SU-DHL-6 (cell line): ENCODE results near the gene MRPL27.

Experiments used
- H2AFZ ChIP-seq: fragments of 200-600 bp; sonication (generic); 2 replicates; pipeline ENCODE4 v1.6.1; 2014; ENCODE audit warnings: low read depth, mild to moderate bottlenecking, moderate library complexity, mixed read lengths, antibody characterized with exemption, low read length; ENCODE audit not compliant: severe bottlenecking
- H3F3A ChIP-seq: fragments of 200-600 bp; shearing (Covaris generic); 2 replicates; pipeline ENCODE4 v1.6.0; 2016; ENCODE audit warnings: antibody characterized with exemption, mild to moderate bottlenecking; ENCODE audit not compliant: insufficient read depth
- H3K27ac ChIP-seq: fragments of 200-600 bp; sonication (generic); 2 replicates; pipeline ENCODE4 v1.5.1; 2016; ENCODE audit warnings: low read depth, mild to moderate bottlenecking, low read length, moderate library complexity, mixed read lengths
- H3K27me3 ChIP-seq: fragments of 200-600 bp; sonication (generic), shearing (Covaris generic); 2 replicates; pipeline ENCODE4 v1.6.0; 2014; ENCODE audit warnings: mild to moderate bottlenecking, low read length
- H3K36me3 ChIP-seq: fragments of 200-600 bp; sonication (generic); 2 replicates; pipeline ENCODE4 v1.6.1; 2014; ENCODE audit warnings: mild to moderate bottlenecking, low read length, mixed read lengths
- H3K4me2 ChIP-seq: fragments of 300-600, 200-600 bp; shearing (Covaris generic), sonication (generic); 2 replicates; pipeline ENCODE4 v1.6.0; 2014; ENCODE audit warnings: low read length, low read depth, mild to moderate bottlenecking; ENCODE audit not compliant: poor library complexity, severe bottlenecking
- H3K4me3 ChIP-seq: fragments of 200-600 bp; sonication (generic); 2 replicates; pipeline ENCODE4 v1.5.1; 2014; ENCODE audit warnings: antibody characterized with exemption, low read length, mild to moderate bottlenecking, mixed read lengths; ENCODE audit not compliant: insufficient read depth, poor library complexity, severe bottlenecking
- H3K79me2 ChIP-seq: fragments of 200-600 bp; sonication (generic); 2 replicates; pipeline ENCODE4 v1.6.1; 2014; ENCODE audit warnings: mild to moderate bottlenecking, low read length, moderate library complexity; ENCODE audit not compliant: insufficient read depth
- H3K9ac ChIP-seq: fragments of 200-600 bp; sonication (generic); 2 replicates; pipeline ENCODE4 v1.7.0; 2014; ENCODE audit warnings: mild to moderate bottlenecking, low read length
- H3K9me2 ChIP-seq: fragments of 200-600 bp; sonication (generic); replicated peaks from 2 replicates; pipeline ENCODE4 v1.6.1; 2014; ENCODE audit warnings: low read length; ENCODE audit not compliant: insufficient read depth
- H3K9me3 ChIP-seq: fragments of 200-600 bp; sonication (generic); 2 replicates; pipeline ENCODE4 v1.6.1; 2014; ENCODE audit warnings: low read length, mixed read lengths; ENCODE audit not compliant: insufficient read depth
- H4K20me1 ChIP-seq: fragments of 200-600 bp; sonication (generic); 2 replicates; pipeline ENCODE4 v1.6.1; 2014; ENCODE audit warnings: low read depth, mild to moderate bottlenecking, antibody characterized with exemption, low read length, moderate library complexity, mixed read lengths
- EZH2phosphoT487 ChIP-seq: fragments of 200-600 bp; sonication (generic), shearing (Covaris generic); conservative IDR thresholded peaks from 2 replicates; pipeline ENCODE4 v1.6.1; 2018; ENCODE audit warnings: mild to moderate bottlenecking, antibody characterized with exemption, low read length, moderate library complexity, mixed read lengths
- TF ChIP-seq, protein P1 (sequence below): fragments of 200-600 bp; sonication (generic); IDR thresholded peaks from one replicate; pipeline ENCODE4 v1.5.1; 2017; ENCODE audit warnings: antibody characterized with exemption, mild to moderate bottlenecking, low read length, moderate library complexity; ENCODE audit not compliant: insufficient read depth, poor library complexity, severe bottlenecking

MRPL27 gene

DNA sequence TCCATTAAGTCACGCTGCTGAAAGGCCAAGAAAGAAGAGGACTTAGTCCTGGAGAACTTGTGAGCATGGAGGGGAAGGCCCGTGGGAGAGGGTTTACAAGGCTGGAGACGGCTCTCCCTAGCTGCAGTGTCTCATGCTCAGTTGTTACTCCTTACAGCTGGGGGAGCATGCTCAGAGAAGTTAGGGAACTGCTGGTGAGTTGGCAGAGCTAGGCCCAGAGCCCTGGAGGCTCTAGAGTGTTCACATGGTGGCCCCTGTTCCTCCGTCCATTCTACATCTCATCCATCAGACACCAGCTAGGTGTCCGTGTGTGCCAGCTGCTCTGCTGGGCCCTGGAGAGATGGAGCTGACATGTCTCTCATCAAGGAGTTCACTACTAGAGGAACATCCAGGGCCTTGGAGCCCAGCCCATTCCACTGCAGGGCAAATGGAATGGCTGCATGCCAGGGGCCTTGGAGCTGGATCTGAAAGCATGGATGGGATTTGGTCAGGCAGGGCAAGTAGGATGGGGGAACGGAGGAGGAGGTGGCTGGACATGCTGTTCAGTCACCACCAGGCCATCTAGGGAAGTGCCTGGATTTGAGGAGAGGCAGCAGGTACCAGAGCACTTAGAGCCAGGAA, 20.8 kb downstream of the MRPL27 start:
- Histone ChIP-seq H4K20me1 (no peaks in the 10 kb centered on the region), H3K4me2 (no peak overlapping the region), H3K36me3 (no peaks in the 10 kb centered on the region), H3K79me2 (0 out of 2 replicates have a peak, but pooled peaks cover 5% of the 10 kb centered on the region), H3K4me3 (no peak overlapping the region), H3K9me2 (no peaks in the 10 kb centered on the region), H2AFZ (no peak overlapping the region), H3K27ac (no peak overlapping the region), H3F3A (no peaks in the 10 kb centered on the region), H3K9me3 (no peaks in the 10 kb centered on the region), H3K27me3 (no peaks in the 10 kb centered on the region), H3K9ac (no peak overlapping the region)
- TF ChIP-seq EZH2phosphoT487, result no peak
- TF ChIP-seq, protein P1, sequence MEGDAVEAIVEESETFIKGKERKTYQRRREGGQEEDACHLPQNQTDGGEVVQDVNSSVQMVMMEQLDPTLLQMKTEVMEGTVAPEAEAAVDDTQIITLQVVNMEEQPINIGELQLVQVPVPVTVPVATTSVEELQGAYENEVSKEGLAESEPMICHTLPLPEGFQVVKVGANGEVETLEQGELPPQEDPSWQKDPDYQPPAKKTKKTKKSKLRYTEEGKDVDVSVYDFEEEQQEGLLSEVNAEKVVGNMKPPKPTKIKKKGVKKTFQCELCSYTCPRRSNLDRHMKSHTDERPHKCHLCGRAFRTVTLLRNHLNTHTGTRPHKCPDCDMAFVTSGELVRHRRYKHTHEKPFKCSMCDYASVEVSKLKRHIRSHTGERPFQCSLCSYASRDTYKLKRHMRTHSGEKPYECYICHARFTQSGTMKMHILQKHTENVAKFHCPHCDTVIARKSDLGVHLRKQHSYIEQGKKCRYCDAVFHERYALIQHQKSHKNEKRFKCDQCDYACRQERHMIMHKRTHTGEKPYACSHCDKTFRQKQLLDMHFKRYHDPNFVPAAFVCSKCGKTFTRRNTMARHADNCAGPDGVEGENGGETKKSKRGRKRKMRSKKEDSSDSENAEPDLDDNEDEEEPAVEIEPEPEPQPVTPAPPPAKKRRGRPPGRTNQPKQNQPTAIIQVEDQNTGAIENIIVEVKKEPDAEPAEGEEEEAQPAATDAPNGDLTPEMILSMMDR, result no peak

DNA sequence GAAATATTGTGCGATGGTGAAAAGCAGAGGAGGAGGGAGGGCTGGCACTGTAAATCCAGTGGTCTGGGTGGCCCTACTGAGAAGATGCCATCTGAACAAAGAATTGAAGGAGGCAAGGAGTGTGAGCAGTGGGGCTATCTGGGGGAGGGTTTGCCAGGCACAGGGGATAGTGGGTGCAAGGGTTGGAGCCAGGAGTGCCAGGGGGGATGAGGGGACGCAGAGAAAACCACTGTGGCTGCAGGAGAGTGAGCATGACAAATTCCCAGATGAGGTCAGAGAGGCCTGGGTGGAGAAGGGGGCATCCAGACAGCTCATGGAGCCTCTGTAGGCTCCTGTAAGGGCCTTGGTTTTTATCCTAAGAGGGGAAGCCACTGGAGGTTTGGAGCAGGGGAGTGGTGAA, 22.3 kb downstream of the MRPL27 start:
- Histone ChIP-seq H3K36me3 (no peaks in the 10 kb centered on the region), H3K27me3 (no peaks in the 10 kb centered on the region), H3K4me3 (no peak overlapping the region), H3K4me2 (no peak overlapping the region), H3K9me2 (no peaks in the 10 kb centered on the region), H2AFZ (no peak overlapping the region), H4K20me1 (no peaks in the 10 kb centered on the region), H3F3A (no peaks in the 10 kb centered on the region), H3K27ac (no peak overlapping the region), H3K9ac (no peak overlapping the region), H3K9me3 (no peaks in the 10 kb centered on the region), H3K79me2 (0 out of 2 replicates have a peak, but pooled peaks cover 8% of the 10 kb centered on the region)
- no peak for TF ChIP-seq EZH2phosphoT487
- TF ChIP-seq, protein P1, result no peak

DNA sequence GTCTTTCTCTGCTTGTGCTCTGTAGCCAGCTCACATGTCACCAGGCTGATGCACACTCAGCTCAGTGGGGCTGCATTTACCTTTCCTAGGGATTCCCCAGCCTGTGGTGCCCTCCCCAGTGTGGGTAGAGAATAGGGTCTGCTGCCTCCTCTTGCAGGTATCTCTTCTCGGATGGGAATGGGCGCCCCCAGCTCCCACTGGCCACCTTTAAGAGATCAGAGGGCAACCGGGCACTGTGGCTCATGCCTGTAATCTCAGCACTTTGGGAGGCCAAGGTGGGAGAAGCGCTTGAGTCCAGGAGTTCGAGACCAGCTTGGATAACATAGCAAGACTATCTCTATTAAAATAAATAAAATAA, 23.8 kb downstream of the MRPL27 start:
- no peaks in the 10 kb centered on the region for H3K9me3 ChIP-seq
- no peak overlapping the region for H3K27ac ChIP-seq
- H2AFZ ChIP-seq, result no peak overlapping the region
- H3K4me2 ChIP-seq, result no peak overlapping the region
- H3K36me3 ChIP-seq, result no peaks in the 10 kb centered on the region
- H4K20me1 ChIP-seq, result no peaks in the 10 kb centered on the region
- H3K4me3 ChIP-seq, result no peak overlapping the region
- H3K27me3 ChIP-seq, result no peaks in the 10 kb centered on the region
- TF ChIP-seq EZH2phosphoT487, result no peak
- TF ChIP-seq, protein P1, result no peak
- H3F3A ChIP-seq, result no peaks in the 10 kb centered on the region
- no peaks in the 10 kb centered on the region for H3K9me2 ChIP-seq
- 0 out of 2 replicates have a peak, but pooled peaks cover 8% of the 10 kb centered on the region for H3K79me2 ChIP-seq
- H3K9ac ChIP-seq, result no peak overlapping the region
